NCI-H2196 treated with DMSO at 0.1 percent for 48 hours (cell line): ENCODE results near the gene RPL35.

ENCODE experiments used
- DNase-seq: peaks from one replicate; lab custom pipeline; 2025; ENCODE audit not compliant: unreplicated experiment; lab: John Stamatoyannopoulos, UW

RPL35 gene

GRCh38 chr9:124877021-124877782, 15.4 kb upstream of the RPL35 start:
- DNase-seq: no peak

- no peak for DNase-seq
These were observed 13.7 kb upstream of the RPL35 start for GRCh38 chr9:124875501-124875900.

DNA sequence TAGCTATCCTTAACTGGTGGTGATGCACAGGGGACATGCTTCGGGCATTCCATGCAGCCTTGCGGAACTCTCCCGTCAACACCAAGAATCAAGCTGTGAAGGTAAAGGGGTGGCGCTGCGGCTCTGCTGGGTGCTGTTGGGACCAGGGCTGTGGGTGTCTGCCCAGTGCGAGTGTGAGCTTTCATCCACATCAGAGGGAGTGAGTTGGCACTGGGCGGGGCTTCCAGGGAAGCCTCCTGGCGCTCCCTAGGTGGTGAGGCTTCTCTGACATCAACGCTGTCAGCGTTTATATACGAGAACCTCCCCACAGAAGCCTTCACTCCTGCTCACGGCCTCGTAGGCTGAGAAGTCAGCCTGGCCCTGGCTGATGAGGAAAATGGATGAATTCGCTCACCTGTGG, 11.9 kb upstream of the RPL35 start:
- no peak for DNase-seq

DNA sequence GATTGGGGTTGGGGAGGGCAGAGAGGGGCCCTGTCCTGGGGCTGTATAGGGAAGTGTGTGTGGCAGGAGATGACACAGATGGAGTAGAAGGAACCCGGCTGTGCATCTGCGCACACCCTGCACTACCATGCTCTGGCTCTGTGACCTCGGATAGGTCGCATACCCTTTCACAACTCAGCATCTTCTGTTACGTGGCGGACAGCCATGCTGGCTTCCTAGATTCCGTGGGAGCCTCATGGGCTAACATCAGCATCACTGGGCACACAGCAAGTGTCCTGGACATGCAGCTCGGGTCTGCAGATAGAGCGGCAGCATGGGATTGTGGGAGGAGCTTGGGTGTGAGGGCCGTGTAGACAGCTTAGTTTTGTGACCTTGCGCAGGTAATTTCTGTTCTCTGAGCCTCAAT, 9.4 kb upstream of the RPL35 start:
- no peak for DNase-seq

GRCh38 chr9:124870723-124871122, 9.0 kb upstream of the RPL35 start:
- DNase-seq: no peak

GRCh38 chr9:124869986-124870560, 8.3 kb upstream of the RPL35 start:
- DNase-seq: no peak

GRCh38 chr9:124869466-124869985, 7.8 kb upstream of the RPL35 start:
- no peak for DNase-seq

DNA sequence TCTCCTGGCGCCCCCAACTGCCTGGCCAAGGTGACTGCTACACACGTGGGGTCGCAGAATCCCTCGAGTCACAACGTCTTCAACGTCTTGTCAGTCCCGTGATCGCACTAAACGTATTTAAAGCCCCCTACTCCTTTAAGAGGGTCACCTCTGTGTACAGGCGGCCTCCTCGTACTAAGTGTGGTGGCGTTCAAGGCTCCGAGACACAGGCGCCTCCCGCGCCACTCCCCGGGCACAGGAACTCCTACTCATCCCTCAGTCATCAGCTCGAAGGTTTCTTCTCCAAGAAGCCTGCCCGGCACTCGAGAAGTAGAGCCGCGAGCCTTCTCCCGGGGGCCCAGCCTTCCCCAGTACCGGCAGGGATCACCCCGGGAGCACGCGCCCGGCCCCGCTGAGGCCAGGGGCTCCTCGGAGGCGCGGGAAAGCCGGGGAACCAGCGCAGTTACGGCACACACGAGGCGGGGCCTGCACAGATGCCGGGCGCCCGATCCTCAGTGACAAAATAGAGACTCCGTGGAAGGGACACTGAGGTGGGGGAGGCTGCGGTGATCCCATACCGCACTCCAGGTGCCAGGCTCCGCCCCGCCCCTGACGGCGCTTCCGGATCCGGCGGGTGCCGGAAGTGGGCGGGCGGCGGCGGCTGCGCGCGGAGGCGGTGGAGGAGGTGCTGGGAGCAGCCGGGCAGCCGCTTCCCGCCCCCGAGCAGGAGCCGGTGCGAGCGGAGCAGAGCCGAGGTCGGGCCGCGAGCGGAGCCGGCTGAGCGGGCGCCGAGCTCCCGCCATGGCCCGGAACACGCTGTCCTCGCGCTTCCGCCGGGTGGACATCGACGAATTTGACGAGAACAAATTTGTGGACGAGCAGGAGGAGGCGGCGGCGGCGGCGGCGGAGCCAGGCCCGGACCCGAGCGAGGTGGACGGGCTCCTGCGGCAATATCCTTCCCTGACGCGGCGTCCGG, 7.0 kb upstream of the RPL35 start:
- DNase-seq: peak; percentile 69

DNA sequence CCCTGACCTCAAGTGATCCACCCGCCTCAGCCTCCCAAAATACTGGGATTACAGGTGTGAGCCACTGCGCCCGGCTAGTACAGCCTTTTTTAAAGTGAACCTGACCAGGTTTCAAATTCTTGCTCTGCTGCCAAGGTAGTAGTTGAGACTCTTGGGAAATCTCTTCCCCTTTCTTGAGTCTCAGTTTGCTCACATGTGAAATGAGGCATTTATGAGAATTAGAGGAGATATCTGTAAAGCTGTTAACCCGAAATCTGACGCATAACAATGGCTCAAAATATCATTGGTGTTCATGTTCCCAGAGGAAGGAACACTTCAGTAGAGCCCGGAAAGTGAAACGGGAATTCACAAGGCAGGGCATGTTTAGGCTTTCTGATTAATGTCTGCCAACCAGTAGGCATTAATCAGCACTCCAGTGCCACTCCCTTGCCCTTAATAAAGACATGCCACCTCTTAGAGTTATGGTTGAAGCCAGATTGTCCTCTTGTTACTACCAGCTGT, 1.7 kb upstream of the RPL35 start:
- no peak for DNase-seq

GRCh38 chr9:124860582-124861341, 995 bp downstream of the RPL35 start:
- no peak for DNase-seq

DNA sequence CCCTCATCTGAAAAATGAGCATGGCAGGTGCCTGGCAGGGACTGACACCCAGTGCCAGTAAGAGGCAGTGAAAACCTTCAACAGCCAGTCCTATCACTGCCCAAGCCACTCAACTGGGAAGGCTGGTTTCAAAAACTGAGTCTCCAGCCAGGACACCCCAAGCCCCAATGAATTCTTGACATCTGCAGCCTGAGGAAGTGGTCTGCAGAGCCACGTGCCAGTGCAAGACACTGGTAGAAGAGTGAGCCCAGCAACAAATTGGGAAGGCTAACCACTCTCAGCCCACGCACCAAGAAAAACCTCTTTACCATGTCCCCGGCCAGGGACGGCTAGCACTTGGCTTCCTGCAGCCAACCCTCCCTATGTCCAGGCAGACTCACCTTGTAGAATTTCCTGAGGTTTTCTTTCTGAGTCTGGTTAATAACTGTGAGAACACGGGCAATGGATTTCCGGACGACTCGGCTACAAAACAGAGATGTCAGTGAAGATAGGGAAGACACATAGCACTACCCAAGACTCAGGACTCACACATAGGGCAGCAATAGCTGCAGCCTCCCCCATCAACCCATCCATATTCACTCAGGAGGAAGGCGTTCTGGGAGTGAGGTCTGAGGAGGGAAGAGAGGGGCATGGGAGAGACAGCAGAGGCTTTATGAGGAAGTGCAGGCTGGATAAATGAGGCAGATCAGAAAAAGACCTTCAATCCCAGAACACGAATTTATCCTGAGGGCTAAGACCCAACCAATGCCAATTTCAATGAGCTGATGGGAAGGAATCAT, 1.8 kb downstream of the RPL35 start:
- DNase-seq: no peak

DNA sequence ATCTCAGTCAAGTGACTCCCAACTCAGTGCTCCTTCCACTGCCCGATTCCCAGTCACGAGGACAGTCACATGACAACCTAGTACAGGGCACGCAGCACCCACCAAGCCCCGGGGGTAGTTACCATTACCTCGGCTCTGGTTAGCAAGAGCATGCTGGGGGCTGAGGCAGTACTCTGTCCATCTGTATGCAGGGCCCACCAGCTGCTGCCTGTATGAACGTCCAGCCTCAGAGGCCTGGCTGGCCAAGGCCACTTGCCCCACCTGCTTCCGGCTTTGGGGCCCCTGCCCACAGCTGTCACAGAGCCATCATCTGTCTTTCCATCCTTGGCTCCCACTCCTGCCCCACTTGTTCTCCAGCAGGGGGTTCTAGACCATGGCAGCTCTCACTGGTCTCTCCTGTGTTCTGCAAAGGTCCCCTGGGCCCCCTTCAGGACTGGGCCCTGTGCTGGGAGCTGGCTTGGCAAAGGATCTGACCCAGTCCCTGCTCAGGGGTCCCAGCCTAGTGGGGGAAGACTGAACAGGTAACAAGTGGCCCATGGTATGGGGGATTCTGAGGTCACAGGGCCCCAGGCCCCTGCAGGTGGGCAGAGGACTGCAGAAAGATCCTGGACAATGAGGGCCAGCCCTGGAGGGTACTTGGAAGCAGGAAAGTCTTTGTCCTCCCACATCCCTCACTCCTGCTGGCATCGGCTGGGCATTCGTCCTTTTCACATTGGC, 3.3 kb downstream of the RPL35 start:
- DNase-seq: no peak

- no peak for DNase-seq
These were observed 4.1 kb downstream of the RPL35 start for GRCh38 chr9:124857533-124858162.

DNA sequence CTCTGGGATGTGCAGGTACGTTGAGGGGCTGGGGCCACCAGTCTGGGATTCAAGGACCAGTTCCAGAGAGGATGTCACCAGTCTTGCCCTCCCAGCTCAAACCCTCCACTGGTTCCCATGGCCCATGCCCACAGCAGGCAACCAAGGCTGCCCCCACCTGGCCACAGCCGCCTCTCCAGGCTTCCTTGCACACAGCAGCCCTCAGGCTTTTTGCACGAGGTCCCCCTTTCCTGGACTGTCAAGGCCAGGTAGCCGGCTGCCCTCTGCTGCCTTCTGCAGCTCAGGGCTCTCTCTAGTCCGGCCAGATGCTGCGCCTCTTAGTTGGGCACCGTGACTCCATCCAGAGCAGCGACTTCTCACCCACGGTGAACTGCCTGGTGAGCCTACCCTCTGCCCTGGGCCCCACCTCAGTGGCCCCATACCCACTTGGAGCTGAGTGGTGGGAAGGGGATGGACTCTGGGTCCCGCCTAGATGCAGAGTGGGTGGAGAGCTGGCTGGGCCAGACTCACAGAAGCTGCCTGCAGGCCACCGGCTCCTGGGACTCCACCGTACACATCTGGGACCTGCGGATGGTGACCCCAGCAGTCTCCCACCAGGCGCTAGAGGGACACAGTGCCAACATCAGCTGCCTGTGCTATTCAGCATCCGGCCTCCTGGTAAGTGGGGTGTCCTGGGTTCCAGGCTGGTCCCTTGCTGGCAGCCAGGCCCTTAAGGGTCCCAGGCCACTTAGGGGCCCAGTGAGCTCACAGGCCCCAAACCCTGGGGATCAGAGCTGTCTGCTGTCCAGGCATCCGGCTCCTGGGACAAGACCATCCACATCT, 5.6 kb downstream of the RPL35 start:
- no peak for DNase-seq

- DNase-seq: no peak
These were observed 6.2 kb downstream of the RPL35 start for GRCh38 chr9:124855566-124855943.

GRCh38 chr9:124854822-124855221, 6.9 kb downstream of the RPL35 start:
- no peak for DNase-seq

GRCh38 chr9:124854161-124854560, 7.6 kb downstream of the RPL35 start:
- no peak for DNase-seq

DNA sequence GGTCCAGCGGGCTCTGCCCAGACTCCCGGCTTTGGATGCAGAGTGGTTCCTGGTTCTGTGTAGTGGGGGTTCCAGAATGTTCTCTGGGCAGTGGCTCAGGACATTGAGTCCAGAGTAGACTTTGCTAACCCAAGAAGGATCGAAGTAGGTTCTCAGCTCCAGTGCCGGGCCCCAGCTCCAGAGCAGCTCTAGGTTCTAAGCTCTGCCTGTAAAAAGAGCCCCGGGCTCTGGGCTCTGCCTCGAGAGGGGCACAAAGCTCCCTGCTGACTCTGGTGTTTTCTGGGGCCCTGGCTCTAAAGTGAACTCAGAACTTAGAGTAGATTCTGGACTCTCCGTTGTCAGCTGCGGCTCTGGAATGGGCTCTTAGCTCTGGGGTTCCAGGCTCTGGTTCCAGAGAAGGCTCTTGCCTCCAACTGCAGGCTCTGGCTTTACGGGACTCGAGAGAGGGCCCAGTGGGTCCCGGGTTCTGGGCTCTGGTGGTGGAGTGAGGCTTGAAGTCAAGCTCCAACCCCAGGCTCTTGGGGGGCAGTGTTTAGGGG, 8.1 kb downstream of the RPL35 start:
- DNase-seq: no peak
